ENCODE data around the gene SAMD1. TPM values are rescaled to one million over a fixed set of nuclear protein-coding genes. Genes with fewer than 3 reads are reported as not detected.
A peak's percentile ranks its signal among the peaks of the same experiment; 100 is the strongest.

SAMD1 gene
- 37.1 TPM for total RNA-seq

GRCh38 chr19:14090509-14091080 lies at the start of gene SAMD1:
TSS of gene SAMD1 (minus strand) at chr19:14090751.
- DNase-seq = peak; percentile 72

GRCh38 chr19:14139944-14140343 lies 49.4 kb upstream of the SAMD1 start:
- no peak for DNase-seq

- DNase-seq = no peak
These were observed 48.2 kb upstream of the SAMD1 start for GRCh38 chr19:14138576-14139265.

GRCh38 chr19:14136509-14137281 lies 46.1 kb upstream of the SAMD1 start, which contains the start of gene ASF1B:
TSS of gene ASF1B (minus strand) at chr19:14136589. CDS start at chr19:14136456, 133 bp downstream.
- peak; percentile 99 for DNase-seq

- no peak for DNase-seq
These were observed 45.5 kb upstream of the SAMD1 start for GRCh38 chr19:14135985-14136508.

- DNase-seq = no peak
These were observed 44.8 kb upstream of the SAMD1 start for GRCh38 chr19:14135355-14135754.

GRCh38 chr19:14127929-14128509 lies 37.5 kb upstream of the SAMD1 start:
- no peak for DNase-seq

GRCh38 chr19:14127176-14127575 lies 36.6 kb upstream of the SAMD1 start:
- DNase-seq = no peak

GRCh38 chr19:14122924-14123323 lies 32.4 kb upstream of the SAMD1 start:
- DNase-seq = no peak

GRCh38 chr19:14120497-14120780 lies 29.9 kb upstream of the SAMD1 start:
- DNase-seq = no peak

GRCh38 chr19:14119644-14120496 lies 29.3 kb upstream of the SAMD1 start:
- no peak for DNase-seq

- no peak for DNase-seq
These were observed 28.6 kb upstream of the SAMD1 start for GRCh38 chr19:14119146-14119545.

GRCh38 chr19:14118165-14119051 lies 27.9 kb upstream of the SAMD1 start:
- DNase-seq = peak; percentile 73

- peak; percentile 99 for DNase-seq
These were observed 27.2 kb upstream of the SAMD1 start, which contains the start of gene PRKACA for GRCh38 chr19:14117668-14118164. TSS of gene PRKACA (minus strand) at chr19:14117762. CDS start at chr19:14117547, 215 bp downstream.

- no peak for DNase-seq
These were observed 26.5 kb upstream of the SAMD1 start for GRCh38 chr19:14116918-14117578.

GRCh38 chr19:14116525-14116917 lies 26.0 kb upstream of the SAMD1 start:
- no peak for DNase-seq

GRCh38 chr19:14115756-14116155 lies 25.2 kb upstream of the SAMD1 start:
- DNase-seq = no peak

GRCh38 chr19:14114854-14115253 lies 24.3 kb upstream of the SAMD1 start:
- DNase-seq = no peak

- no peak for DNase-seq
These were observed 23.9 kb upstream of the SAMD1 start for GRCh38 chr19:14114439-14114838.
